DND-41 (cell line): ENCODE data around the gene CLIC5.

ENCODE experiments used
- ATAC-seq: fragments of 200-7000 bp; cut with Tn5 transposase; 3 replicates; pipeline ENCODE4 v1.9.1; 2021; ENCODE audit warnings: low read depth; ENCODE audit not compliant: insufficient read depth
- DNase-seq: peaks from one replicate; pipeline ENCODE4 v3.0.0-alpha.2; 2020
- H2AFZ ChIP-seq: 2 replicates; pipeline ENCODE4 v1.6.0; 2012; ENCODE audit warnings: low read depth, low read length
- H3K27ac ChIP-seq: 2 replicates; pipeline ENCODE4 v1.5.1; 2012; ENCODE audit warnings: low read length, inconsistent platforms
- H3K27me3 ChIP-seq: fragments of 200-600 bp; sonication (generic); 2 replicates; pipeline ENCODE4 v1.6.0; 2012; ENCODE audit warnings: low read length, mild to moderate bottlenecking, inconsistent platforms; ENCODE audit not compliant: insufficient read depth, poor library complexity
- H3K36me3 ChIP-seq: 2 replicates; pipeline ENCODE4 v1.5.1; 2012; ENCODE audit warnings: low read length, inconsistent platforms; ENCODE audit not compliant: insufficient read depth
- H3K4me1 ChIP-seq: 2 replicates; pipeline ENCODE4 v1.5.1; 2012; ENCODE audit warnings: mild to moderate bottlenecking, low read length; ENCODE audit not compliant: insufficient read depth
- H3K4me2 ChIP-seq: 2 replicates; pipeline ENCODE4 v1.6.0; 2012; ENCODE audit warnings: mild to moderate bottlenecking, moderate library complexity, low read length, inconsistent platforms; ENCODE audit not compliant: insufficient read depth
- H3K4me3 ChIP-seq, 2 experiments: fragments of 200-600 bp in 1 of 2; shearing (Covaris generic) in 1 of 2; 2 replicates each; pipeline ENCODE4 v1.5.1; 2012 to 2016; ENCODE audit warnings: inconsistent platforms in 2 of 2, low read length in 2 of 2, mild to moderate bottlenecking in 2 of 2, low read depth in 1 of 2, moderate library complexity in 1 of 2
- H3K79me2 ChIP-seq: 2 replicates; pipeline ENCODE4 v1.6.0; 2012; ENCODE audit warnings: low read length, inconsistent platforms; ENCODE audit not compliant: insufficient read depth
- H3K9ac ChIP-seq: 2 replicates; pipeline ENCODE4 v1.6.0; 2012; ENCODE audit warnings: low read depth, mild to moderate bottlenecking, inconsistent platforms, low read length, moderate library complexity
- H3K9me3 ChIP-seq: 2 replicates; pipeline ENCODE4 v1.5.1; 2012; ENCODE audit warnings: low read length, moderate library complexity, mild to moderate bottlenecking, inconsistent platforms; ENCODE audit not compliant: insufficient read depth, severe bottlenecking
- H4K20me1 ChIP-seq: 2 replicates; pipeline ENCODE4 v1.6.0; 2012; ENCODE audit warnings: low read length; ENCODE audit not compliant: insufficient read depth
- EZH2 ChIP-seq: IDR thresholded peaks from 3 replicates; pipeline ENCODE4 v1.6.1; 2012; ENCODE audit warnings: borderline replicate concordance, low read depth, mild to moderate bottlenecking, moderate library complexity, low read length, inconsistent platforms; ENCODE audit not compliant: severe bottlenecking
- TF ChIP-seq, protein P1 (sequence below): IDR thresholded peaks from 2 replicates; pipeline ENCODE4 v1.5.1; 2012; ENCODE audit warnings: borderline replicate concordance, low read length, moderate library complexity, mild to moderate bottlenecking; ENCODE audit not compliant: poor library complexity, severe bottlenecking; ENCODE audit errors: extremely low read depth

CLIC5 gene

DNA sequence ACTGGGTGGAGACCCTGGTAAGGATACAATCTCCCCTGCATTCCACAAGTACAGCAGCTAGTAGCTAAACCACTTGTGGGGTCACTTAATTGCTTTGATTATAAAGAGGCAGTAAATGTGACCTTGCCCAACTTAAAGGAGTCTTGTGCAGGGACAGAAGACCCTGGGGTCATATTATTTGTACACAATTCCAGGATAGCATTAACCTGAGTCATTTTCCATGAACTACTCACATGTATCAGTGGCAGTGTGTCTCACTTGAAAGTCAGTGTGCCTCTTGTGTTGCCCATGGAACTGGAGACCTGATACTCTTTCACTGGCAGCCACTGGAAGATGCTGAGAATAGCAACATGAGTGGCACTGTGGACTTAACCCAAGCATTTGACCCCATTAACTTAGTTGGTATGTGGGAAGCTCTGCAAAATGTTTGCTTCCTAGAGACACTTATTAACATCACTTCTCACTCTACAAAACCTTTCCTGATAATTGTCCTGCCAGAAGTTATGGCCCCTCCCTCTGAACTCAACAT is 28.9 kb downstream of the CLIC5 start:
- Histone ChIP-seq H3K79me2 (no peaks in the 10 kb centered on the region), H4K20me1 (no peaks in the 10 kb centered on the region), H3K4me2 (no peak overlapping the region), H3K9ac (no peak overlapping the region), H3K36me3 (no peaks in the 10 kb centered on the region), H3K4me3 (no peak overlapping the region), H3K9me3 (no peaks in the 10 kb centered on the region), H3K27ac (no peak overlapping the region), H2AFZ (no peak overlapping the region), H3K27me3 (peaks cover 12% of the 10 kb centered on the region), H3K4me1 (no peaks in the 10 kb centered on the region)
- TF ChIP-seq EZH2: no peak
- TF ChIP-seq, protein P1, sequence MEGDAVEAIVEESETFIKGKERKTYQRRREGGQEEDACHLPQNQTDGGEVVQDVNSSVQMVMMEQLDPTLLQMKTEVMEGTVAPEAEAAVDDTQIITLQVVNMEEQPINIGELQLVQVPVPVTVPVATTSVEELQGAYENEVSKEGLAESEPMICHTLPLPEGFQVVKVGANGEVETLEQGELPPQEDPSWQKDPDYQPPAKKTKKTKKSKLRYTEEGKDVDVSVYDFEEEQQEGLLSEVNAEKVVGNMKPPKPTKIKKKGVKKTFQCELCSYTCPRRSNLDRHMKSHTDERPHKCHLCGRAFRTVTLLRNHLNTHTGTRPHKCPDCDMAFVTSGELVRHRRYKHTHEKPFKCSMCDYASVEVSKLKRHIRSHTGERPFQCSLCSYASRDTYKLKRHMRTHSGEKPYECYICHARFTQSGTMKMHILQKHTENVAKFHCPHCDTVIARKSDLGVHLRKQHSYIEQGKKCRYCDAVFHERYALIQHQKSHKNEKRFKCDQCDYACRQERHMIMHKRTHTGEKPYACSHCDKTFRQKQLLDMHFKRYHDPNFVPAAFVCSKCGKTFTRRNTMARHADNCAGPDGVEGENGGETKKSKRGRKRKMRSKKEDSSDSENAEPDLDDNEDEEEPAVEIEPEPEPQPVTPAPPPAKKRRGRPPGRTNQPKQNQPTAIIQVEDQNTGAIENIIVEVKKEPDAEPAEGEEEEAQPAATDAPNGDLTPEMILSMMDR: no peak
- ATAC-seq (no peak), DNase-seq (no peak)

GRCh38 chr6:45984788-45985425 is 30.8 kb downstream of the CLIC5 start:
- Histone ChIP-seq H3K36me3 (no peaks in the 10 kb centered on the region), H3K27ac (no peak overlapping the region), H4K20me1 (no peaks in the 10 kb centered on the region), H2AFZ (no peak overlapping the region), H3K79me2 (no peaks in the 10 kb centered on the region), H3K4me2 (no peak overlapping the region), H3K27me3 (peaks cover 6% of the 10 kb centered on the region), H3K9me3 (no peaks in the 10 kb centered on the region), H3K4me3 (no peak overlapping the region), H3K9ac (no peak overlapping the region), H3K4me1 (no peaks in the 10 kb centered on the region)
- DNase-seq (no peak), ATAC-seq (no peak)
- TF ChIP-seq, protein P1: no peak
- no peak for TF ChIP-seq EZH2

DNA sequence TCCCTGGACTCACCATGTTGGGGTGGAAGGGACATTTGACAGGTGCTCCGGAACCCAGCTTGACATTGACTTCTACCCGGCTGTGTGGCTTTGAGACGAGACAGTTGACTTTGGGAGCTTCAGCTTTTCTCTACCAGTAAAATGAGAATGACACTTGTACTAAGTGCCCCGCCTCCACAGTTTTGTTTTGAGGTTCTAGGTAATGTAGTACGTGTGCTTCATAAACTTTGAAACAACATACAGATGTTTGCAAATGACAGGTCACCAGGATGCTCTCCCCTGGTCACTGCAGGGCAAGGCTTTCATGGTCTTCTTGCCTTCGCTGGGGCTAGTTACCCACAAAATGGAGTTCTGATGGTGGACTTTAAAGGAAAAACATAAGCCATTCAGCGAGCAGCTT is 31.3 kb downstream of the CLIC5 start:
- no peaks in the 10 kb centered on the region for H3K36me3 ChIP-seq
- H3K4me1 ChIP-seq: no peaks in the 10 kb centered on the region
- no peaks in the 10 kb centered on the region for H3K9me3 ChIP-seq
- no peaks in the 10 kb centered on the region for H3K79me2 ChIP-seq
- ATAC-seq (no peak), DNase-seq (no peak)
- H3K9ac ChIP-seq: no peak overlapping the region
- H3K27ac ChIP-seq: no peak overlapping the region
- no peak overlapping the region for H3K4me3 ChIP-seq
- no peak overlapping the region for H3K4me2 ChIP-seq
- TF ChIP-seq EZH2: no peak
- TF ChIP-seq, protein P1: no peak
- H2AFZ ChIP-seq: no peak overlapping the region
- no peaks in the 10 kb centered on the region for H4K20me1 ChIP-seq
- peaks cover 6% of the 10 kb centered on the region for H3K27me3 ChIP-seq
